IMR-90 (cell line): ENCODE measurements around the gene DUSP16. TPM values are rescaled to one million over a fixed set of nuclear protein-coding genes. Genes with fewer than 3 reads are reported as not detected.
A peak's percentile ranks its signal among the peaks of the same experiment; 100 is the strongest.

Experiments used
- ATAC-seq: fragments of 200-7000 bp; cut with Tn5 transposase; 2 replicates; pipeline ENCODE4 v1.9.1; 2020; ENCODE audit warnings: low read depth, mild to moderate bottlenecking, moderate library complexity
- BruUV-seq: library from RNA; stranded (reverse); fragments of 400-500 nt; replicated peaks from 2 replicates; lab custom pipeline; 2021; lab: Mats Ljungman, UMichigan
- CTCF ChIA-PET: fragments of 300-600 bp; formaldehyde crosslinking; extraction: SDS; loops from one replicate; lab custom pipeline; 2021; ENCODE audit warnings: antibody characterized with exemption; lab: Yijun Ruan, JAX
- POLR2A ChIA-PET: fragments of 300-600 bp; sonication (Branson Sonifier 250); formaldehyde crosslinking; loops from one replicate; lab custom pipeline; 2022; ENCODE audit warnings: antibody characterized with exemption; ENCODE audit not compliant: unreplicated experiment; lab: Charles Lee
- DNase-seq: peaks from one replicate; pipeline ENCODE4 v3.0.0; 2013
- H2AFZ ChIP-seq: replicated peaks from 2 replicates; pipeline ENCODE3; 2013; ENCODE audit warnings: low read length, mild to moderate bottlenecking; ENCODE audit not compliant: poor library complexity
- H2AK5ac ChIP-seq: 2 replicates; pipeline ENCODE4 v1.6.1; 2013; ENCODE audit warnings: low read depth, low read length, inconsistent platforms
- H2AK9ac ChIP-seq: replicated peaks from 2 replicates; pipeline ENCODE3; 2013; ENCODE audit warnings: mild to moderate bottlenecking, low read depth, low read length, moderate library complexity; ENCODE audit not compliant: poor library complexity
- H2BK120ac ChIP-seq: 2 replicates; pipeline ENCODE4 v1.6.1; 2013; ENCODE audit warnings: low read depth, low read length, inconsistent platforms
- H2BK15ac ChIP-seq: 3 replicates; pipeline ENCODE4 v1.6.1; 2013; ENCODE audit warnings: low read depth, low read length, inconsistent platforms
- H2BK20ac ChIP-seq: 2 replicates; pipeline ENCODE4 v1.6.1; 2013; ENCODE audit warnings: low read depth, mild to moderate bottlenecking, inconsistent platforms, low read length, moderate library complexity
- H2BK5ac ChIP-seq: 2 replicates; pipeline ENCODE4 v1.6.1; 2013; ENCODE audit warnings: mild to moderate bottlenecking, low read depth, low read length, inconsistent platforms; ENCODE audit not compliant: poor library complexity, severe bottlenecking
- H3K14ac ChIP-seq: replicated peaks from 2 replicates; pipeline ENCODE4 v1.6.1; 2013; ENCODE audit warnings: low read depth, low read length, inconsistent platforms
- H3K18ac ChIP-seq: 2 replicates; pipeline ENCODE4 v1.6.1; 2013; ENCODE audit warnings: low read depth, low read length, control low read depth
- H3K23ac ChIP-seq: 2 replicates; pipeline ENCODE4 v1.6.1; 2013; ENCODE audit warnings: low read depth, low read length, inconsistent platforms
- H3K27ac ChIP-seq: 2 replicates; pipeline ENCODE4 v1.5.1; 2013; ENCODE audit warnings: mild to moderate bottlenecking, control low read depth, low read length; ENCODE audit not compliant: insufficient read depth
- H3K27me3 ChIP-seq: 2 replicates; pipeline ENCODE4 v1.6.1; 2013; ENCODE audit warnings: low read length; ENCODE audit not compliant: control insufficient read depth, insufficient read depth
- H3K36me3 ChIP-seq: 2 replicates; pipeline ENCODE4 v1.6.1; 2013; ENCODE audit warnings: low read length, mixed read lengths; ENCODE audit not compliant: control insufficient read depth, insufficient read depth
- H3K4ac ChIP-seq: 2 replicates; pipeline ENCODE4 v1.6.1; 2013; ENCODE audit warnings: low read depth, low read length, inconsistent platforms
- H3K4me1 ChIP-seq: 2 replicates; pipeline ENCODE4 v1.6.1; 2013; ENCODE audit warnings: low read length, mixed read lengths; ENCODE audit not compliant: control insufficient read depth, insufficient read depth
- H3K4me2 ChIP-seq: 2 replicates; pipeline ENCODE4 v1.6.1; 2013; ENCODE audit warnings: low read depth, mild to moderate bottlenecking, control low read depth, low read length, moderate library complexity
- H3K4me3 ChIP-seq: 2 replicates; pipeline ENCODE4 v1.5.1; 2013; ENCODE audit warnings: low read depth, mild to moderate bottlenecking, control low read depth, low read length, moderate library complexity; ENCODE audit not compliant: insufficient read depth
- H3K56ac ChIP-seq: 2 replicates; pipeline ENCODE4 v1.6.1; 2013; ENCODE audit warnings: low read length, inconsistent platforms; ENCODE audit not compliant: insufficient read depth; ENCODE audit errors: extremely low read depth
- H3K79me1 ChIP-seq, 2 experiments: 2 replicates each; pipeline ENCODE4 v1.6.1; 2013; ENCODE audit warnings: low read length in 2 of 2, inconsistent platforms in 1 of 2, low read depth in 1 of 2
- H3K9ac ChIP-seq: 2 replicates; pipeline ENCODE4 v1.6.1; 2013; ENCODE audit warnings: low read depth, low read length, control low read depth
- H3K9me1 ChIP-seq: 2 replicates; pipeline ENCODE4 v1.6.1; 2013; ENCODE audit warnings: low read length, inconsistent platforms; ENCODE audit not compliant: insufficient read depth
- H3K9me3 ChIP-seq: 2 replicates; pipeline ENCODE4 v1.6.1; 2013; ENCODE audit warnings: low read length; ENCODE audit not compliant: control insufficient read depth, insufficient read depth
- H4K20me1 ChIP-seq: 2 replicates; pipeline ENCODE4 v1.6.1; 2013; ENCODE audit warnings: low read length, inconsistent platforms; ENCODE audit not compliant: insufficient read depth
- H4K5ac ChIP-seq: 2 replicates; pipeline ENCODE4 v1.6.1; 2013; ENCODE audit warnings: mild to moderate bottlenecking, low read depth, low read length, control low read depth
- H4K8ac ChIP-seq, 2 experiments: 2 replicates each; pipeline ENCODE4 v1.6.1; 2013; ENCODE audit warnings: low read depth in 2 of 2, low read length in 2 of 2, control low read depth in 1 of 2, inconsistent platforms in 1 of 2
- H4K91ac ChIP-seq: 2 replicates; pipeline ENCODE4 v1.6.1; 2013; ENCODE audit warnings: low read depth, low read length, inconsistent platforms; ENCODE audit not compliant: insufficient read depth
- BHLHE40 ChIP-seq: fragments of 150-350 bp; IDR thresholded peaks from 2 replicates; pipeline ENCODE4 v1.6.1; 2016; ENCODE audit warnings: mild to moderate bottlenecking, low read depth, low read length
- CEBPB ChIP-seq: IDR thresholded peaks from 2 replicates; pipeline ENCODE4 v1.6.1; 2012; ENCODE audit warnings: low read depth, low read length, improper control_type of control experiment
- CHD1 ChIP-seq: IDR thresholded peaks from 2 replicates; pipeline ENCODE4 v1.6.1; 2012; ENCODE audit warnings: low read depth, low read length, improper control_type of control experiment
- FOS ChIP-seq: fragments of 150-350 bp; IDR thresholded peaks from 2 replicates; pipeline ENCODE4 v1.6.1; 2016; ENCODE audit warnings: low read depth, low read length
- MAFK ChIP-seq: IDR thresholded peaks from 2 replicates; pipeline ENCODE4 v1.6.1; 2012; ENCODE audit warnings: low read depth, low read length, improper control_type of control experiment
- MAZ ChIP-seq: IDR thresholded peaks from 2 replicates; pipeline ENCODE4 v1.6.1; 2012; ENCODE audit warnings: low read depth, mild to moderate bottlenecking, low read length, improper control_type of control experiment, moderate library complexity, borderline replicate concordance
- MXI1 ChIP-seq: IDR thresholded peaks from 2 replicates; pipeline ENCODE4 v1.6.1; 2012; ENCODE audit warnings: low read depth, mild to moderate bottlenecking, low read length, moderate library complexity, borderline replicate concordance
- NFE2L2 ChIP-seq: fragments of 150-350 bp; IDR thresholded peaks from 2 replicates; pipeline ENCODE4 v1.6.1; 2016; ENCODE audit warnings: low read depth, mild to moderate bottlenecking, low read length
- POLR2A ChIP-seq: IDR thresholded peaks from 2 replicates; pipeline ENCODE4 v1.6.1; 2012; ENCODE audit warnings: mild to moderate bottlenecking, low read depth, low read length
- RAD21 ChIP-seq: IDR thresholded peaks from 2 replicates; pipeline ENCODE4 v1.6.1; 2012; ENCODE audit warnings: low read length, improper control_type of control experiment
- RCOR1 ChIP-seq: IDR thresholded peaks from 2 replicates; pipeline ENCODE4 v1.6.1; 2012; ENCODE audit warnings: mild to moderate bottlenecking, low read length, improper control_type of control experiment; ENCODE audit not compliant: insufficient replicate concordance
- RFX5 ChIP-seq: IDR thresholded peaks from 2 replicates; pipeline ENCODE4 v1.8.0; 2012; ENCODE audit warnings: low read depth, mild to moderate bottlenecking, low read length, moderate library complexity
- SMC3 ChIP-seq: fragments of 150-350 bp; IDR thresholded peaks from 2 replicates; pipeline ENCODE4 v1.6.1; 2016; ENCODE audit warnings: low read depth, mild to moderate bottlenecking, antibody characterized with exemption, low read length, moderate library complexity
- WGBS, 2 experiments: methylation state at CpG; one replicate each; pipeline versions ENCODE4 v1.1.5 to v1.1.7; 2013; ENCODE audit warnings: missing lambda C conversion rate in 2 of 2; ENCODE audit not compliant: insufficient read length in 1 of 2; ENCODE audit errors: extremely low coverage in 2 of 2; 5-methylcytosine and 5-hydroxymethylcytosine counted together
- dilution Hi-C: fragments of 300-500 bp; cut with HindIII; formaldehyde crosslinking; loops from one replicate; pipeline ENCODE4 v1.14.3; 2018; ENCODE audit warnings: low sequenced_read_pairs; ENCODE audit not compliant: unreplicated experiment
- in situ Hi-C: fragments of 300-500 bp; cut with MboI; formaldehyde crosslinking; loops from 3 replicates; pipeline ENCODE4 v1.14.3; 2019; ENCODE audit warnings: low sequenced_read_pairs, inconsistent platforms, mixed read lengths
- intact Hi-C: fragments of 100-400 bp; cut with micrococcal nuclease; formaldehyde crosslinking; loops from 2 replicates; pipeline ENCODE4 v1.10.0; 2022
- polyA plus RNA-seq, 3 experiments: library from polyadenylated mRNA; depleted of rRNA; stranded (reverse); fragments of >200 nt; gene quantifications; 2 replicates each; pipeline ENCODE4 v1.2.3, GENCODE V29; 2012; ENCODE audit warnings: low replicate concordance in 1 of 3
- total RNA-seq: library from RNA; depleted of rRNA; stranded (reverse); fragments of >200 nt; gene quantifications from 2 replicates; pipeline ENCODE4 v1.2.3, GENCODE V29; 2012
- TF ChIP-seq, protein P1 (sequence below): fragments of 150-350 bp; IDR thresholded peaks from 2 replicates; pipeline ENCODE4 v1.6.1; 2017; ENCODE audit warnings: mild to moderate bottlenecking, antibody characterized with exemption, low read length, low read depth
- TF ChIP-seq, protein P2 (sequence below): fragments of 150-350 bp; IDR thresholded peaks from 2 replicates; pipeline ENCODE4 v1.6.1; 2016; ENCODE audit warnings: low read depth, mild to moderate bottlenecking, low read length, moderate library complexity, borderline replicate concordance
- TF ChIP-seq, protein P3 (sequence below): conservative IDR thresholded peaks from 2 replicates; pipeline ENCODE4 v1.5.1; 2012; ENCODE audit warnings: mild to moderate bottlenecking, low read depth, low read length, improper control_type of control experiment

DUSP16 gene
- total and polyA plus RNA-seq, 2 of the 4 experiments (the other 2 are of a cell fraction) = 4.7 to 10.0 TPM

DNA sequence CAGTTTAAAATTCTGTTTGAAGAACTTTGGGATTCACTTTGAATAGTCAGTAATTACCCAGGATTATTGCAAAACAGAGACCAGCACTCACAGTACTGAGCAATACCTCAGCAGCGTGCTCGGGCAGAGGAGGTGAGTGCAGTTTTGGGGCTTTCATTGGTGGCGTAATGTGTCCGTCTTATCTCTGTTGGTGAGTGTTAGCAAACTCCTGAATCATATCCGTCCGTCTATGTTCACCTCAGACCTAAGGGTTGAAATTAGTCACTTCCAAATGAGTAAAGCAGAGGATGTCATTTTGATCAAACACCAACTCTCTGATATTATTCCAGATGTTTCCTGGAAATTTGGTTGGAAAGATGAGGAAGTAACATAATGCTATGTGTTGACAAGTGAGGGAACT is 123.0 kb downstream of the DUSP16 start:
- H3K4me3 ChIP-seq = no peak overlapping the region
- TF ChIP-seq MAZ (no peak), RAD21 (no peak), CEBPB (peak; percentile 94), FOS (peak; percentile 51; the same call in 1 of the 2 replicates), BHLHE40 (no peak; the same call in 1 of the 2 replicates), RFX5 (no peak), NFE2L2 (peak; percentile 8; the same call in 1 of the 2 replicates), RCOR1 (no peak), MAFK (no peak), MXI1 (no peak), SMC3 (no peak), CHD1 (no peak), POLR2A (no peak)
- TF ChIP-seq, protein P1, sequence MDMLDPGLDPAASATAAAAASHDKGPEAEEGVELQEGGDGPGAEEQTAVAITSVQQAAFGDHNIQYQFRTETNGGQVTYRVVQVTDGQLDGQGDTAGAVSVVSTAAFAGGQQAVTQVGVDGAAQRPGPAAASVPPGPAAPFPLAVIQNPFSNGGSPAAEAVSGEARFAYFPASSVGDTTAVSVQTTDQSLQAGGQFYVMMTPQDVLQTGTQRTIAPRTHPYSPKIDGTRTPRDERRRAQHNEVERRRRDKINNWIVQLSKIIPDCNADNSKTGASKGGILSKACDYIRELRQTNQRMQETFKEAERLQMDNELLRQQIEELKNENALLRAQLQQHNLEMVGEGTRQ = no peak
- TF ChIP-seq, protein P2, sequence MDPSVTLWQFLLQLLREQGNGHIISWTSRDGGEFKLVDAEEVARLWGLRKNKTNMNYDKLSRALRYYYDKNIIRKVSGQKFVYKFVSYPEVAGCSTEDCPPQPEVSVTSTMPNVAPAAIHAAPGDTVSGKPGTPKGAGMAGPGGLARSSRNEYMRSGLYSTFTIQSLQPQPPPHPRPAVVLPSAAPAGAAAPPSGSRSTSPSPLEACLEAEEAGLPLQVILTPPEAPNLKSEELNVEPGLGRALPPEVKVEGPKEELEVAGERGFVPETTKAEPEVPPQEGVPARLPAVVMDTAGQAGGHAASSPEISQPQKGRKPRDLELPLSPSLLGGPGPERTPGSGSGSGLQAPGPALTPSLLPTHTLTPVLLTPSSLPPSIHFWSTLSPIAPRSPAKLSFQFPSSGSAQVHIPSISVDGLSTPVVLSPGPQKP = no peak
- TF ChIP-seq, protein P3, sequence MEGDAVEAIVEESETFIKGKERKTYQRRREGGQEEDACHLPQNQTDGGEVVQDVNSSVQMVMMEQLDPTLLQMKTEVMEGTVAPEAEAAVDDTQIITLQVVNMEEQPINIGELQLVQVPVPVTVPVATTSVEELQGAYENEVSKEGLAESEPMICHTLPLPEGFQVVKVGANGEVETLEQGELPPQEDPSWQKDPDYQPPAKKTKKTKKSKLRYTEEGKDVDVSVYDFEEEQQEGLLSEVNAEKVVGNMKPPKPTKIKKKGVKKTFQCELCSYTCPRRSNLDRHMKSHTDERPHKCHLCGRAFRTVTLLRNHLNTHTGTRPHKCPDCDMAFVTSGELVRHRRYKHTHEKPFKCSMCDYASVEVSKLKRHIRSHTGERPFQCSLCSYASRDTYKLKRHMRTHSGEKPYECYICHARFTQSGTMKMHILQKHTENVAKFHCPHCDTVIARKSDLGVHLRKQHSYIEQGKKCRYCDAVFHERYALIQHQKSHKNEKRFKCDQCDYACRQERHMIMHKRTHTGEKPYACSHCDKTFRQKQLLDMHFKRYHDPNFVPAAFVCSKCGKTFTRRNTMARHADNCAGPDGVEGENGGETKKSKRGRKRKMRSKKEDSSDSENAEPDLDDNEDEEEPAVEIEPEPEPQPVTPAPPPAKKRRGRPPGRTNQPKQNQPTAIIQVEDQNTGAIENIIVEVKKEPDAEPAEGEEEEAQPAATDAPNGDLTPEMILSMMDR = no peak
- in situ Hi-C loops = no loop called here
- H2BK120ac ChIP-seq = no peak overlapping the region
- no peak overlapping the region for H2BK15ac ChIP-seq
- intact Hi-C loops = no loop called here
- H4K91ac ChIP-seq = no peak overlapping the region
- ChIA-PET POLR2A (no interaction called here), CTCF (no interaction called here)
- no peak overlapping the region for H2AFZ ChIP-seq
- no peak overlapping the region for H2BK20ac ChIP-seq
- H2AK9ac ChIP-seq = no peak overlapping the region
- H3K4me2 ChIP-seq = 0 out of 2 replicates have a peak overlapping the region, but pooled peaks have one; percentile 2
- H3K23ac ChIP-seq = no peak overlapping the region
- ATAC-seq = peak; percentile 67
- no TSS peak for BruUV-seq
- no peak overlapping the region for H2BK5ac ChIP-seq
- H3K27ac ChIP-seq = no peak overlapping the region
- no peak overlapping the region for H4K5ac ChIP-seq
- H3K9me1 ChIP-seq = peaks cover 8% of the 10 kb centered on the region
- peak; percentile 91 for DNase-seq
- no peaks in the 10 kb centered on the region for H3K27me3 ChIP-seq
- H4K8ac ChIP-seq = no peak overlapping the region
- no peak overlapping the region for H3K9ac ChIP-seq
- WGBS, 2 experiments = no CpG with 5 or more reads among the region's 6 CpGs
- no peaks in the 10 kb centered on the region for H3K9me3 ChIP-seq
- no peaks in the 10 kb centered on the region for H3K36me3 ChIP-seq
- no peak overlapping the region for H2AK5ac ChIP-seq
- H4K20me1 ChIP-seq = no peaks in the 10 kb centered on the region
- no peak overlapping the region for H3K14ac ChIP-seq
- H3K79me1 ChIP-seq = no peaks in the 10 kb centered on the region; a peak in 1 of 4 replicates
- H3K18ac ChIP-seq = no peak overlapping the region
- H3K4ac ChIP-seq = no peak overlapping the region
- peaks cover 14% of the 10 kb centered on the region for H3K4me1 ChIP-seq
- dilution Hi-C loops = no loop called here
- no peak overlapping the region for H3K56ac ChIP-seq
